ENCODE measurements around the gene SLC49A3.
"Not testable (repeated sequence)": the region's sequence is repeated elsewhere in the genome, so short reads cannot be mapped to it uniquely, and the experiment has no call there.

SLC49A3 gene

GRCh38 chr4:731954-732353, 43.0 kb upstream of the SLC49A3 start:
- not testable (repeated sequence) for H3K18ac ChIP-seq (ENCODE audit: low read length); H3K4ac ChIP-seq (ENCODE audit: low read depth, low read length); H3K79me2 ChIP-seq (ENCODE audit: control insufficient read depth, insufficient read depth, low read length, poor library complexity); H2BK120ac ChIP-seq (ENCODE audit: insufficient read depth, low read length, poor library complexity); DNase-seq; H3K14ac ChIP-seq (ENCODE audit: low read length); H3K27me3 ChIP-seq (ENCODE audit: insufficient read depth, low read length); H3K4me1 ChIP-seq (ENCODE audit: control insufficient read depth in 1 of 2, insufficient read depth in 2 of 2, low read length in 2 of 2); H2AFZ ChIP-seq (ENCODE audit: insufficient read depth, low read length, poor library complexity); H3K27ac ChIP-seq (ENCODE audit: low read depth, low read length); H3K9ac ChIP-seq (ENCODE audit: low read length); H4K8ac ChIP-seq (ENCODE audit: low read depth, low read length); H3K79me1 ChIP-seq (ENCODE audit: low read length); H3K9me3 ChIP-seq (ENCODE audit: insufficient read depth, low read depth, low read length); H4K12ac ChIP-seq (ENCODE audit: low read depth, low read length); H2BK5ac ChIP-seq (ENCODE audit: low read depth, low read length, poor library complexity); H2BK12ac ChIP-seq (ENCODE audit: low read length); H2AK5ac ChIP-seq (ENCODE audit: low read length); H3K4me3 ChIP-seq (ENCODE audit: low read depth, low read length); H4K91ac ChIP-seq (ENCODE audit: low read depth, low read length); H3K23ac ChIP-seq (ENCODE audit: low read length); H3K4me2 ChIP-seq (ENCODE audit: low read length)
- no CpG with 5 or more reads among the region's 27 CpGs for WGBS (ENCODE audit: extremely low coverage, insufficient coverage, insufficient read length)
- peaks cover 60 to 61% of the 10 kb centered on the region in 2 experiments for H3K36me3 ChIP-seq (ENCODE audit: control insufficient read depth in 1 of 2, insufficient read depth in 2 of 2, low read length in 2 of 2)

GRCh38 chr4:730946-731904, 42.3 kb upstream of the SLC49A3 start:
- not testable (repeated sequence) for H3K9ac ChIP-seq (ENCODE audit: low read length); H2BK120ac ChIP-seq (ENCODE audit: insufficient read depth, low read length, poor library complexity); H3K27me3 ChIP-seq (ENCODE audit: insufficient read depth, low read length); H3K23ac ChIP-seq (ENCODE audit: low read length); H4K91ac ChIP-seq (ENCODE audit: low read depth, low read length); H2BK12ac ChIP-seq (ENCODE audit: low read length); H3K4ac ChIP-seq (ENCODE audit: low read depth, low read length); H4K12ac ChIP-seq (ENCODE audit: low read depth, low read length); H4K8ac ChIP-seq (ENCODE audit: low read depth, low read length); DNase-seq; H2AK5ac ChIP-seq (ENCODE audit: low read length); H3K27ac ChIP-seq (ENCODE audit: low read depth, low read length); H2BK5ac ChIP-seq (ENCODE audit: low read depth, low read length, poor library complexity); H3K18ac ChIP-seq (ENCODE audit: low read length); H3K79me2 ChIP-seq (ENCODE audit: control insufficient read depth, insufficient read depth, low read length, poor library complexity); H3K4me3 ChIP-seq (ENCODE audit: low read depth, low read length); H3K79me1 ChIP-seq (ENCODE audit: low read length); H3K4me1 ChIP-seq (ENCODE audit: control insufficient read depth in 1 of 2, insufficient read depth in 2 of 2, low read length in 2 of 2); H3K4me2 ChIP-seq (ENCODE audit: low read length); H3K9me3 ChIP-seq (ENCODE audit: insufficient read depth, low read depth, low read length); H3K14ac ChIP-seq (ENCODE audit: low read length); H2AFZ ChIP-seq (ENCODE audit: insufficient read depth, low read length, poor library complexity)
- WGBS (ENCODE audit: extremely low coverage, insufficient coverage, insufficient read length), result no CpG with 5 or more reads among the region's 68 CpGs
- peaks cover 55 to 58% of the 10 kb centered on the region in 2 experiments for H3K36me3 ChIP-seq (ENCODE audit: control insufficient read depth in 1 of 2, insufficient read depth in 2 of 2, low read length in 2 of 2)

GRCh38 chr4:730511-730910, 41.6 kb upstream of the SLC49A3 start:
- no peaks in the 10 kb centered on the region for H3K27me3 ChIP-seq (ENCODE audit: insufficient read depth, low read length)
- no peak overlapping the region for H3K4ac ChIP-seq (ENCODE audit: low read depth, low read length)
- WGBS (ENCODE audit: extremely low coverage, insufficient coverage, insufficient read length), result no CpG with 5 or more reads among the region's 27 CpGs
- H3K79me2 ChIP-seq (ENCODE audit: control insufficient read depth, insufficient read depth, low read length, poor library complexity), result peaks cover 6% of the 10 kb centered on the region
- no peak overlapping the region for H2AK5ac ChIP-seq (ENCODE audit: low read length)
- no peak overlapping the region for H3K27ac ChIP-seq (ENCODE audit: low read depth, low read length)
- no peak overlapping the region for H3K4me2 ChIP-seq (ENCODE audit: low read length)
- H3K23ac ChIP-seq (ENCODE audit: low read length), result no peak overlapping the region
- H3K79me1 ChIP-seq (ENCODE audit: low read length), result no peaks in the 10 kb centered on the region
- no peak overlapping the region for H2AFZ ChIP-seq (ENCODE audit: insufficient read depth, low read length, poor library complexity)
- H3K4me3 ChIP-seq (ENCODE audit: low read depth, low read length), result no peak overlapping the region
- H3K9me3 ChIP-seq (ENCODE audit: insufficient read depth, low read depth, low read length), result peaks cover 5% of the 10 kb centered on the region
- H4K91ac ChIP-seq (ENCODE audit: low read depth, low read length), result no peak overlapping the region
- H2BK120ac ChIP-seq (ENCODE audit: insufficient read depth, low read length, poor library complexity), result no peak overlapping the region
- no peak overlapping the region for H4K12ac ChIP-seq (ENCODE audit: low read depth, low read length)
- H3K36me3 ChIP-seq (ENCODE audit: control insufficient read depth in 1 of 2, insufficient read depth in 2 of 2, low read length in 2 of 2), result peaks cover 50 to 56% of the 10 kb centered on the region in 2 experiments
- no peak overlapping the region for H2BK12ac ChIP-seq (ENCODE audit: low read length)
- no peak overlapping the region for H4K8ac ChIP-seq (ENCODE audit: low read depth, low read length)
- no peak overlapping the region for H3K14ac ChIP-seq (ENCODE audit: low read length)
- no peak overlapping the region for H3K9ac ChIP-seq (ENCODE audit: low read length)
- no peak for DNase-seq
- H2BK5ac ChIP-seq (ENCODE audit: low read depth, low read length, poor library complexity), result no peak overlapping the region
- H3K18ac ChIP-seq (ENCODE audit: low read length), result no peak overlapping the region
- H3K4me1 ChIP-seq (ENCODE audit: control insufficient read depth in 1 of 2, insufficient read depth in 2 of 2, low read length in 2 of 2), result peaks cover 0 to 3% of the 10 kb centered on the region in 2 experiments

- no CpG with 5 or more reads among the region's 20 CpGs for WGBS (ENCODE audit: extremely low coverage, insufficient coverage, insufficient read length)
- Histone ChIP-seq H3K27ac (ENCODE audit: low read depth, low read length) (no peak overlapping the region), H3K79me2 (ENCODE audit: control insufficient read depth, insufficient read depth, low read length, poor library complexity) (peaks cover 7% of the 10 kb centered on the region), H2BK12ac (ENCODE audit: low read length) (no peak overlapping the region), H3K9me3 (ENCODE audit: insufficient read depth, low read depth, low read length) (peaks cover 5% of the 10 kb centered on the region), H2AK5ac (ENCODE audit: low read length) (no peak overlapping the region), H3K4me1 (ENCODE audit: control insufficient read depth in 1 of 2, insufficient read depth in 2 of 2, low read length in 2 of 2) (peaks cover 0 to 3% of the 10 kb centered on the region in 2 experiments), H2AFZ (ENCODE audit: insufficient read depth, low read length, poor library complexity) (no peak overlapping the region), H2BK120ac (ENCODE audit: insufficient read depth, low read length, poor library complexity) (no peak overlapping the region), H4K91ac (ENCODE audit: low read depth, low read length) (no peak overlapping the region), H3K4me2 (ENCODE audit: low read length) (no peak overlapping the region), H3K4ac (ENCODE audit: low read depth, low read length) (no peak overlapping the region), H4K12ac (ENCODE audit: low read depth, low read length) (no peak overlapping the region), H3K36me3 (ENCODE audit: control insufficient read depth in 1 of 2, insufficient read depth in 2 of 2, low read length in 2 of 2) (peaks cover 42 to 47% of the 10 kb centered on the region in 2 experiments), H3K23ac (ENCODE audit: low read length) (no peak overlapping the region), H2BK5ac (ENCODE audit: low read depth, low read length, poor library complexity) (no peak overlapping the region), H3K79me1 (ENCODE audit: low read length) (no peaks in the 10 kb centered on the region), H3K9ac (ENCODE audit: low read length) (no peak overlapping the region), H3K18ac (ENCODE audit: low read length) (no peak overlapping the region), H3K27me3 (ENCODE audit: insufficient read depth, low read length) (no peaks in the 10 kb centered on the region), H3K4me3 (ENCODE audit: low read depth, low read length) (no peak overlapping the region), H3K14ac (ENCODE audit: low read length) (no peak overlapping the region), H4K8ac (ENCODE audit: low read depth, low read length) (no peak overlapping the region)
- DNase-seq, result no peak
Measured at GRCh38 chr4:729336-730315, 40.7 kb upstream of the SLC49A3 start.

Data from trophoblast cell (in vitro differentiated cells and primary cell).